Bronchial epithelial cell (primary cell): ENCODE results near the gene AGTR1. TPM values are rescaled to one million over a fixed set of nuclear protein-coding genes. Genes with fewer than 3 reads are reported as not detected.
A peak's percentile ranks its signal among the peaks of the same experiment; 100 is the strongest.

Experiments used
- DNase-seq: peaks from one replicate; pipeline ENCODE4 v3.0.0-alpha.2; 2010; ENCODE audit warnings: low read depth
- FAIRE-seq: peaks from 2 replicates; lab custom pipeline; 2011; peaks lifted over from hg19 to GRCh38; lab: Jason Lieb, UNC
- H3K27me3 ChIP-seq: 2 replicates; pipeline ENCODE4 v1.5.1; 2011; ENCODE audit warnings: low read length; ENCODE audit not compliant: control insufficient read depth, insufficient read depth
- H3K36me3 ChIP-seq: 2 replicates; pipeline ENCODE4 v1.5.1; 2011; ENCODE audit warnings: low read length; ENCODE audit not compliant: control insufficient read depth, insufficient read depth
- H3K4me3 ChIP-seq: 2 replicates; pipeline ENCODE4 v1.5.1; 2011; ENCODE audit warnings: mild to moderate bottlenecking, low read depth, low read length, control low read depth
- total RNA-seq: library from RNA; depleted of rRNA; stranded (reverse); fragments of >200 nt; gene quantifications from 2 replicates; pipeline ENCODE4 v1.2.1, GENCODE V29; 2014
- TF ChIP-seq, protein P1 (sequence below): IDR thresholded peaks from 2 replicates; pipeline ENCODE4 v1.5.1; 2011; ENCODE audit warnings: mild to moderate bottlenecking, moderate library complexity, low read length, control low read depth, inconsistent platforms; ENCODE audit not compliant: insufficient read depth, severe bottlenecking

AGTR1 gene
- total RNA-seq, 1 donor from 2014 or later: not detected

DNA sequence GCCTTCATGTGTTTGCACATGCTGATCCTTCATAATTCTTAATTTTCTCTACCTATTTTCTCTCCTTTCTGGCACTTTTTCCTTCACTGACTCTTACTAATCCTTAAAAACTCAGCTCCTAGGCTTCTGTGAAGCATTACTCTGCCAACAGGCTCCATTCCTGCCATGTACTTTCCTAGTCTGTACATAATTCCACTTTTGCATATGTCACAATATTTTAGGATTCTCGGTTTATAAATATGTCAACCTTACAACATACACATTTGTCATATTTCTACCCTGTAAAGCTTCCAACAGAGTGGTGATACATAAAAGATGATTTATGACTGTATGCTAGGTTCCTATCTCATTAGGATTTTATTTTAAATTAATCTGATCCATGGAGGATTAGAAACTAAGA is 38.2 kb upstream of the AGTR1 start:
- TF ChIP-seq, protein P1, sequence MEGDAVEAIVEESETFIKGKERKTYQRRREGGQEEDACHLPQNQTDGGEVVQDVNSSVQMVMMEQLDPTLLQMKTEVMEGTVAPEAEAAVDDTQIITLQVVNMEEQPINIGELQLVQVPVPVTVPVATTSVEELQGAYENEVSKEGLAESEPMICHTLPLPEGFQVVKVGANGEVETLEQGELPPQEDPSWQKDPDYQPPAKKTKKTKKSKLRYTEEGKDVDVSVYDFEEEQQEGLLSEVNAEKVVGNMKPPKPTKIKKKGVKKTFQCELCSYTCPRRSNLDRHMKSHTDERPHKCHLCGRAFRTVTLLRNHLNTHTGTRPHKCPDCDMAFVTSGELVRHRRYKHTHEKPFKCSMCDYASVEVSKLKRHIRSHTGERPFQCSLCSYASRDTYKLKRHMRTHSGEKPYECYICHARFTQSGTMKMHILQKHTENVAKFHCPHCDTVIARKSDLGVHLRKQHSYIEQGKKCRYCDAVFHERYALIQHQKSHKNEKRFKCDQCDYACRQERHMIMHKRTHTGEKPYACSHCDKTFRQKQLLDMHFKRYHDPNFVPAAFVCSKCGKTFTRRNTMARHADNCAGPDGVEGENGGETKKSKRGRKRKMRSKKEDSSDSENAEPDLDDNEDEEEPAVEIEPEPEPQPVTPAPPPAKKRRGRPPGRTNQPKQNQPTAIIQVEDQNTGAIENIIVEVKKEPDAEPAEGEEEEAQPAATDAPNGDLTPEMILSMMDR: no peak
- no peak for FAIRE-seq
- Histone ChIP-seq H3K4me3 (no peak overlapping the region), H3K36me3 (no peaks in the 10 kb centered on the region), H3K27me3 (no peaks in the 10 kb centered on the region)
- DNase-seq: no peak

DNA sequence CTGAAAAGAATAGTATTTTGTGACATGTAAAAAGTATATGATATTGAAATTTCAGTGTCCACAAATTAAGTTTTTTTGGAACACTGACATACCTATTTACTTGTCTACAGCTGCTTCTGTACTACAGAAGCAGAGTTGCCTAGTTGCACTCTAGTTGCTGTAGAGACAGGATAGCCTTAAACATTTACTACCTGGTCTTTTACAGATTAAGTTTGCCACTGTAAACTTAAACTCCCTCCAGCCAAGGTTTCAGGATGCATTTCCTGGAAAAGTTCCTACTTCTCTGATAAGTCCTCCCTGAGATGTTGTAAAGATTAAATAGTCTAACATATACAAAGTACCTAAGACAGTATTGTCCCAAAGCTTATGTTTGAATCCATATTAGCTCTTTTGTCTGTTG is 17.4 kb upstream of the AGTR1 start:
- DNase-seq (no peak), FAIRE-seq (no peak)
- TF ChIP-seq, protein P1: no peak

DNA sequence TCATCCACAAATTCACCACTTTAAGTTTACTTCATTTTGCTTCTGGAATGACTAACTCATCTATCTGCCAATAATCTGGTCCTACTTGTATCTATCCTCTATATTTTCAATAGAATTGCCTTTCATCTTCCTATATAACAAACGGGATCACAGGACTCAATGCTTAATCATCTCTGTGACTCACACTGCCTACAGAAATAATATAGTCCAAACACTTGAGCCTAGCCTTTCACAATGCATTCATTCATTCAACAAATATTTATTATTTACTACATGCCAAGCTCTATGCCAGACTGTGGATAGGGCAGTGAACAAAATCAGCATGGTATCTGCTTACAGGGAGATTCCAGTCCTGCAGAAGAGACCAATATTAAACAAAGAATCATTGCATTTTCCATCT is 16.6 kb upstream of the AGTR1 start:
- Histone ChIP-seq H3K36me3 (no peaks in the 10 kb centered on the region), H3K27me3 (no peaks in the 10 kb centered on the region), H3K4me3 (no peak overlapping the region)
- TF ChIP-seq, protein P1: no peak
- DNase-seq (peak; percentile 81), FAIRE-seq (no peak)

More for the DNA sequence above, 17.4 kb upstream of the AGTR1 start:
- no peaks in the 10 kb centered on the region for H3K36me3 ChIP-seq
- H3K4me3 ChIP-seq: no peak overlapping the region
- no peaks in the 10 kb centered on the region for H3K27me3 ChIP-seq

DNA sequence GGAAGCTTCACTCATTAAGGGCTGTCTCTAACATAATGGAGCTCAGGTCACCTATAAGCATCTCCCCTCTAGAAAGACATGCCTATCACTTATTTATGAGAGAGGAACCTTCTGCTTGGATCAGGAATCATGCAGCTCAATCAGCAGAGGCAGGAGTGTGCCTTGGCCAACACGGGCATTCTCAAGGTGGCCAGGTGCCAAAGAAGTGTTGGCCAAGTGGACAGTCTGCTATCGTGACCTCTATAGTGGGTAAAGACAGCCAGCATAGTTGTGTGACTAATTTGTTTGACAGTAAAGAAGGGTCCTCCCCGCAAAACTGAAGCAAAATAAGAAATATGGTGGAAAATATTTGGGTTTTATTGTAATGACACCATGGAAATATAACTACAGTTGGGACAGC is 14.7 kb upstream of the AGTR1 start:
- FAIRE-seq (no peak), DNase-seq (no peak)
- no peak overlapping the region for H3K4me3 ChIP-seq
- H3K27me3 ChIP-seq: no peaks in the 10 kb centered on the region
- TF ChIP-seq, protein P1: no peak
- H3K36me3 ChIP-seq: no peaks in the 10 kb centered on the region

DNA sequence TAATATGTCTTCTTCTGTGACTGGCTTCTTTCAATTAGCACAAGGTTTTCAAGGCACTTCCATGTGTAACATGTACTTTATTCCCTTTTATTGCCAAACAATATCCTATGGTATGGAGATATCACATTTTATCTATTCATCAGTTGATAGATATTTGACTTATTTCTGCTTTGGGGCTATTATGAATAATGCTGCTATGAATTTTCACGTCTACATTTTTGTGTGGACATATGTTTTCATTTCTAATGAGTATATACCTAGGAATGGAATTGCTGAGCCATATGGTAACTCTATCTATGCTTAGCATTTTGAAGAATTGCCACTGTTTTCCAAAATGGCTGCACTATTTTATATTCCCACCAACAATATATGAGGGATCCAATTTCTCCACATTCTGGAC is 3.6 kb upstream of the AGTR1 start:
- Histone ChIP-seq H3K27me3 (peaks cover 3% of the 10 kb centered on the region), H3K4me3 (no peak overlapping the region), H3K36me3 (no peaks in the 10 kb centered on the region)
- TF ChIP-seq, protein P1: no peak
- FAIRE-seq: no peak
- DNase-seq: no peak

DNA sequence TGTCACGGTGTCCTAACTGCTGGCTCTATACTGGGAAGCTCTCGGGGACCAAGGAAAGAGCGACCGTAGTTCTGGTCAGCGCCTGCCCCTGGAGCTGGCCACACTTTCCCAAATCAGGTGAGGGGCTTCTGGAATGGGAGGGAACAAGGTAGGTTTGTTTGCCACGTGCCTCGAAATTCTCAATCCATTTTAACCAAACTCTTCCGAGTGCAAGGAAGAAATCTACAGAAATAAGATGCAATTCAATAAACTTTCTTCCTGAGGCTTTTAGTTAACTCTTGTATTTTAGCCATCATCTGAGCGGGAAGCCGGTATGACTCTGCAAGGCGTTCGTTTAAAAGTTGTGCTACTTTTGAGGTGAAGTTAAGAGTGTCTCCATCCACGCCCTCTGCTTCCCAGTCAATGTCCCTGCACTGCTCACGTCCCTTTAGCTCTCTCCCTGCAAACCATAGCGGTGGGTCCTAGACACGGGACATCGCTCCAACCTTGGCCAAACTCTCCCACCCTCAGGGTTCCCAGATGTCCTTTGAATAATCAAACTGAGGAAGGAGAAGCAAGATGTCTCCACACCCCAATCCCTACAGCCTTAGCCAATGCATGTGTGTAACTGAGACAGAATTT is 597 bp downstream of the AGTR1 start:
- H3K4me3 ChIP-seq: no peak overlapping the region

More for the DNA sequence above, 597 bp downstream of the AGTR1 start:
- DNase-seq (no peak), FAIRE-seq (peak; percentile 23)
- Histone ChIP-seq H3K36me3 (no peaks in the 10 kb centered on the region), H3K27me3 (peaks cover 3% of the 10 kb centered on the region)
- TF ChIP-seq, protein P1: no peak
